Loucy (cell line): ENCODE data around the gene RFX3.

Source experiments
- H2AFZ ChIP-seq: fragments of 200-600 bp; sonication (generic); 2 replicates; pipeline ENCODE4 v1.6.0; 2016; ENCODE audit warnings: antibody characterized with exemption, mild to moderate bottlenecking, low read length, moderate library complexity
- H3F3A ChIP-seq: fragments of 200-600 bp; 2 replicates; pipeline ENCODE4 v1.6.0; 2016; ENCODE audit warnings: antibody characterized with exemption, low read depth, mild to moderate bottlenecking
- H3K27me3 ChIP-seq: fragments of 200-600 bp; sonication (generic); 2 replicates; pipeline ENCODE4 v1.6.1; 2014; ENCODE audit warnings: low read length, mild to moderate bottlenecking; ENCODE audit not compliant: insufficient read depth, poor library complexity, severe bottlenecking
- H3K36me3 ChIP-seq: fragments of 200-600 bp; sonication (generic); 2 replicates; pipeline ENCODE4 v1.6.1; 2016; ENCODE audit warnings: low read length; ENCODE audit not compliant: insufficient read depth
- H3K4me1 ChIP-seq: fragments of 200-600 bp; sonication (generic); 2 replicates; pipeline ENCODE4 v1.5.1; 2014; ENCODE audit warnings: low read length, mild to moderate bottlenecking; ENCODE audit not compliant: insufficient read depth, poor library complexity, severe bottlenecking
- H3K4me2 ChIP-seq: fragments of 200-600 bp; sonication (generic); 2 replicates; pipeline ENCODE4 v1.6.0; 2014; ENCODE audit warnings: antibody characterized with exemption, low read length, low read depth, mild to moderate bottlenecking; ENCODE audit not compliant: poor library complexity, severe bottlenecking
- H3K4me3 ChIP-seq: fragments of 200-600 bp; sonication (generic); 2 replicates; pipeline ENCODE4 v1.5.1; 2014; ENCODE audit warnings: low read length, mild to moderate bottlenecking, mixed read lengths; ENCODE audit not compliant: poor library complexity, severe bottlenecking
- H3K79me2 ChIP-seq: fragments of 200-600 bp; sonication (generic); 2 replicates; pipeline ENCODE4 v1.6.1; 2014; ENCODE audit warnings: low read length; ENCODE audit not compliant: insufficient read depth
- H3K9ac ChIP-seq: fragments of 200-600 bp; sonication (generic); 2 replicates; pipeline ENCODE4 v1.6.0; 2014; ENCODE audit warnings: mild to moderate bottlenecking, low read depth, low read length, moderate library complexity; ENCODE audit not compliant: poor library complexity, severe bottlenecking
- H3K9me2 ChIP-seq: fragments of 200-600 bp; sonication (generic); replicated peaks from 2 replicates; pipeline ENCODE4 v1.6.1; 2016; ENCODE audit warnings: low read depth, low read length, mixed read lengths
- H3K9me3 ChIP-seq: fragments of 200-600 bp; sonication (generic); 2 replicates; pipeline ENCODE4 v1.6.1; 2014; ENCODE audit warnings: mild to moderate bottlenecking, antibody characterized with exemption, low read length, low read depth; ENCODE audit not compliant: insufficient read depth
- H4K20me1 ChIP-seq: fragments of 200-600 bp; sonication (generic); 2 replicates; pipeline ENCODE4 v1.6.0; 2014; ENCODE audit warnings: antibody characterized with exemption, low read length, mild to moderate bottlenecking; ENCODE audit not compliant: insufficient read depth, poor library complexity, severe bottlenecking
- CTCF ChIP-seq: fragments of 200-600 bp; sonication (generic); conservative IDR thresholded peaks from 2 replicates; pipeline ENCODE4 v1.5.1; 2014; ENCODE audit warnings: mild to moderate bottlenecking, antibody characterized with exemption, low read length
- EZH2phosphoT487 ChIP-seq: fragments of 200-600 bp; IDR thresholded peaks from 2 replicates; pipeline ENCODE4 v1.6.1; 2018; ENCODE audit warnings: antibody characterized with exemption, mild to moderate bottlenecking, moderate library complexity, borderline replicate concordance

Gene RFX3

GRCh38 chr9:3170819-3171218, 355.0 kb downstream of the RFX3 start:
- no peak overlapping the region for H3K4me2 ChIP-seq
- H3K27me3 ChIP-seq = peaks cover 38% of the 10 kb centered on the region
- no peaks in the 10 kb centered on the region for H3K9me2 ChIP-seq
- H3K79me2 ChIP-seq = no peaks in the 10 kb centered on the region
- no peaks in the 10 kb centered on the region for H3K36me3 ChIP-seq
- TF ChIP-seq EZH2phosphoT487 = no peak
- TF ChIP-seq CTCF = no peak
- no peaks in the 10 kb centered on the region for H3K9me3 ChIP-seq
- no peaks in the 10 kb centered on the region for H3F3A ChIP-seq
- no peak overlapping the region for H2AFZ ChIP-seq
- no peak overlapping the region for H3K9ac ChIP-seq
- no peak overlapping the region for H3K4me3 ChIP-seq
- no peaks in the 10 kb centered on the region for H3K4me1 ChIP-seq
- no peaks in the 10 kb centered on the region for H4K20me1 ChIP-seq
